ENCODE measurements around the gene CNPY1. TPM values are rescaled to one million over a fixed set of nuclear protein-coding genes. Genes with fewer than 3 reads are reported as not detected.

CNPY1 gene
- total and polyA plus RNA-seq, 4 donors: not detected

DNA sequence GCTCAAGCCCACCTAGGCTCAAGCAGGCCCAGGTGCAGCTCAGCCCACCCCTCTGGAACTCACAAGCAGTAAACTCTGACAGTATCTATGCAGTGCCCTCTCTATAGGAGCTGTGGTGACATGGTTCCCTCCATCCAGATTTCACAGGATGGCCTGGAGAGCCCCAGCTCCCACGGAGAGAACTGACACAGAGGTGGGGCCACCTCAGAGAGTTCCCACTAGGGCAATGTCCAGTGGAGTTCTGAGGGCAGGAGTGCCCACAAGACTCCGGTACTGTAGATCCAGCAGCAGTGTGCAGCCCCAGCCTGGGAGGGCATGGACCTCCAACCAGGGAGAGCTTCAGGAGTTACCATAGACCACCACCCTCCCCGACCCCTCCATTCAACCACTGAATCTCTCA is 37.3 kb upstream of the CNPY1 start:
- Histone ChIP-seq H3K9ac (ENCODE audit: low read depth in 1 of 2, low read length in 2 of 2) (no peak overlapping the region), H3K4me1 (ENCODE audit: control insufficient read depth in 4 of 4, insufficient read depth in 4 of 4, low read length in 3 of 4) (no peaks in the 10 kb centered on the region), H3K27ac (ENCODE audit: low read depth in 1 of 2, low read length in 2 of 2) (no peak overlapping the region), H3K27me3 (ENCODE audit: control insufficient read depth in 4 of 4, insufficient read depth in 4 of 4, low read length in 3 of 4) (no peaks in the 10 kb centered on the region), H3K4me3 (ENCODE audit: low read depth in 1 of 3, low read length in 3 of 3) (no peak overlapping the region), H3K36me3 (ENCODE audit: control insufficient read depth in 4 of 4, insufficient read depth in 3 of 4, low read depth in 1 of 4, low read length in 3 of 4) (no peaks in the 10 kb centered on the region), H3K9me3 (ENCODE audit: control insufficient read depth in 4 of 4, low read length in 3 of 4) (no peaks in the 10 kb centered on the region)
- TF ChIP-seq, protein P1, sequence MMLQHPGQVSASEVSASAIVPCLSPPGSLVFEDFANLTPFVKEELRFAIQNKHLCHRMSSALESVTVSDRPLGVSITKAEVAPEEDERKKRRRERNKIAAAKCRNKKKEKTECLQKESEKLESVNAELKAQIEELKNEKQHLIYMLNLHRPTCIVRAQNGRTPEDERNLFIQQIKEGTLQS (IDR thresholded peaks at IDR 0.05): no peak
- TF ChIP-seq RXRA (IDR thresholded peaks at IDR 0.05) (no peak), EGR1 (IDR thresholded peaks at IDR 0.05; ENCODE audit: low read depth in 2 of 2) (no peak), HNF4G (IDR thresholded peaks at IDR 0.05) (no peak), GABPA (IDR thresholded peaks at IDR 0.05 in 1 of 2, conservative IDR thresholded peaks at IDR 0.05 in 1 of 2) (no peak), TAF1 (conservative IDR thresholded peaks at IDR 0.05) (no peak), RAD21 (IDR thresholded peaks at IDR 0.05) (no peak), YY1 (IDR thresholded peaks at IDR 0.05) (no peak), FOXA2 (IDR thresholded peaks at IDR 0.05) (no peak), SP1 (IDR thresholded peaks at IDR 0.05) (no peak), NR2F2 (IDR thresholded peaks at IDR 0.05) (no peak), FOXA1 (IDR thresholded peaks at IDR 0.05) (no peak), JUND (IDR thresholded peaks at IDR 0.05) (no peak), HNF4A (conservative IDR thresholded peaks at IDR 0.05) (no peak)
- TF ChIP-seq, protein P2, sequence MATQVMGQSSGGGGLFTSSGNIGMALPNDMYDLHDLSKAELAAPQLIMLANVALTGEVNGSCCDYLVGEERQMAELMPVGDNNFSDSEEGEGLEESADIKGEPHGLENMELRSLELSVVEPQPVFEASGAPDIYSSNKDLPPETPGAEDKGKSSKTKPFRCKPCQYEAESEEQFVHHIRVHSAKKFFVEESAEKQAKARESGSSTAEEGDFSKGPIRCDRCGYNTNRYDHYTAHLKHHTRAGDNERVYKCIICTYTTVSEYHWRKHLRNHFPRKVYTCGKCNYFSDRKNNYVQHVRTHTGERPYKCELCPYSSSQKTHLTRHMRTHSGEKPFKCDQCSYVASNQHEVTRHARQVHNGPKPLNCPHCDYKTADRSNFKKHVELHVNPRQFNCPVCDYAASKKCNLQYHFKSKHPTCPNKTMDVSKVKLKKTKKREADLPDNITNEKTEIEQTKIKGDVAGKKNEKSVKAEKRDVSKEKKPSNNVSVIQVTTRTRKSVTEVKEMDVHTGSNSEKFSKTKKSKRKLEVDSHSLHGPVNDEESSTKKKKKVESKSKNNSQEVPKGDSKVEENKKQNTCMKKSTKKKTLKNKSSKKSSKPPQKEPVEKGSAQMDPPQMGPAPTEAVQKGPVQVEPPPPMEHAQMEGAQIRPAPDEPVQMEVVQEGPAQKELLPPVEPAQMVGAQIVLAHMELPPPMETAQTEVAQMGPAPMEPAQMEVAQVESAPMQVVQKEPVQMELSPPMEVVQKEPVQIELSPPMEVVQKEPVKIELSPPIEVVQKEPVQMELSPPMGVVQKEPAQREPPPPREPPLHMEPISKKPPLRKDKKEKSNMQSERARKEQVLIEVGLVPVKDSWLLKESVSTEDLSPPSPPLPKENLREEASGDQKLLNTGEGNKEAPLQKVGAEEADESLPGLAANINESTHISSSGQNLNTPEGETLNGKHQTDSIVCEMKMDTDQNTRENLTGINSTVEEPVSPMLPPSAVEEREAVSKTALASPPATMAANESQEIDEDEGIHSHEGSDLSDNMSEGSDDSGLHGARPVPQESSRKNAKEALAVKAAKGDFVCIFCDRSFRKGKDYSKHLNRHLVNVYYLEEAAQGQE (IDR thresholded peaks at IDR 0.05): no peak
- TF ChIP-seq, protein P3, sequence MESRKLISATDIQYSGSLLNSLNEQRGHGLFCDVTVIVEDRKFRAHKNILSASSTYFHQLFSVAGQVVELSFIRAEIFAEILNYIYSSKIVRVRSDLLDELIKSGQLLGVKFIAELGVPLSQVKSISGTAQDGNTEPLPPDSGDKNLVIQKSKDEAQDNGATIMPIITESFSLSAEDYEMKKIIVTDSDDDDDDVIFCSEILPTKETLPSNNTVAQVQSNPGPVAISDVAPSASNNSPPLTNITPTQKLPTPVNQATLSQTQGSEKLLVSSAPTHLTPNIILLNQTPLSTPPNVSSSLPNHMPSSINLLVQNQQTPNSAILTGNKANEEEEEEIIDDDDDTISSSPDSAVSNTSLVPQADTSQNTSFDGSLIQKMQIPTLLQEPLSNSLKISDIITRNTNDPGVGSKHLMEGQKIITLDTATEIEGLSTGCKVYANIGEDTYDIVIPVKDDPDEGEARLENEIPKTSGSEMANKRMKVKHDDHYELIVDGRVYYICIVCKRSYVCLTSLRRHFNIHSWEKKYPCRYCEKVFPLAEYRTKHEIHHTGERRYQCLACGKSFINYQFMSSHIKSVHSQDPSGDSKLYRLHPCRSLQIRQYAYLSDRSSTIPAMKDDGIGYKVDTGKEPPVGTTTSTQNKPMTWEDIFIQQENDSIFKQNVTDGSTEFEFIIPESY (IDR thresholded peaks at IDR 0.05): no peak
- TF ChIP-seq, protein P4, sequence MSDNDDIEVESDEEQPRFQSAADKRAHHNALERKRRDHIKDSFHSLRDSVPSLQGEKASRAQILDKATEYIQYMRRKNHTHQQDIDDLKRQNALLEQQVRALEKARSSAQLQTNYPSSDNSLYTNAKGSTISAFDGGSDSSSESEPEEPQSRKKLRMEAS (IDR thresholded peaks at IDR 0.05): no peak
- TF ChIP-seq, protein P5, sequence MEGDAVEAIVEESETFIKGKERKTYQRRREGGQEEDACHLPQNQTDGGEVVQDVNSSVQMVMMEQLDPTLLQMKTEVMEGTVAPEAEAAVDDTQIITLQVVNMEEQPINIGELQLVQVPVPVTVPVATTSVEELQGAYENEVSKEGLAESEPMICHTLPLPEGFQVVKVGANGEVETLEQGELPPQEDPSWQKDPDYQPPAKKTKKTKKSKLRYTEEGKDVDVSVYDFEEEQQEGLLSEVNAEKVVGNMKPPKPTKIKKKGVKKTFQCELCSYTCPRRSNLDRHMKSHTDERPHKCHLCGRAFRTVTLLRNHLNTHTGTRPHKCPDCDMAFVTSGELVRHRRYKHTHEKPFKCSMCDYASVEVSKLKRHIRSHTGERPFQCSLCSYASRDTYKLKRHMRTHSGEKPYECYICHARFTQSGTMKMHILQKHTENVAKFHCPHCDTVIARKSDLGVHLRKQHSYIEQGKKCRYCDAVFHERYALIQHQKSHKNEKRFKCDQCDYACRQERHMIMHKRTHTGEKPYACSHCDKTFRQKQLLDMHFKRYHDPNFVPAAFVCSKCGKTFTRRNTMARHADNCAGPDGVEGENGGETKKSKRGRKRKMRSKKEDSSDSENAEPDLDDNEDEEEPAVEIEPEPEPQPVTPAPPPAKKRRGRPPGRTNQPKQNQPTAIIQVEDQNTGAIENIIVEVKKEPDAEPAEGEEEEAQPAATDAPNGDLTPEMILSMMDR (IDR thresholded peaks at IDR 0.05; ENCODE audit: low read depth, low read length, missing input control): no peak
- DNase-seq (ENCODE audit: low spot score): no peak
- 81% methylated on average over 3 of the region's 3 CpGs for WGBS
